ENCODE measurements around the gene MVB12B. TPM values are rescaled to one million over a fixed set of nuclear protein-coding genes. Genes with fewer than 3 reads are reported as not detected.

MVB12B gene
- total and polyA plus RNA-seq, 8 donors: 2.6 to 6.7 (median 4.0) TPM

DNA sequence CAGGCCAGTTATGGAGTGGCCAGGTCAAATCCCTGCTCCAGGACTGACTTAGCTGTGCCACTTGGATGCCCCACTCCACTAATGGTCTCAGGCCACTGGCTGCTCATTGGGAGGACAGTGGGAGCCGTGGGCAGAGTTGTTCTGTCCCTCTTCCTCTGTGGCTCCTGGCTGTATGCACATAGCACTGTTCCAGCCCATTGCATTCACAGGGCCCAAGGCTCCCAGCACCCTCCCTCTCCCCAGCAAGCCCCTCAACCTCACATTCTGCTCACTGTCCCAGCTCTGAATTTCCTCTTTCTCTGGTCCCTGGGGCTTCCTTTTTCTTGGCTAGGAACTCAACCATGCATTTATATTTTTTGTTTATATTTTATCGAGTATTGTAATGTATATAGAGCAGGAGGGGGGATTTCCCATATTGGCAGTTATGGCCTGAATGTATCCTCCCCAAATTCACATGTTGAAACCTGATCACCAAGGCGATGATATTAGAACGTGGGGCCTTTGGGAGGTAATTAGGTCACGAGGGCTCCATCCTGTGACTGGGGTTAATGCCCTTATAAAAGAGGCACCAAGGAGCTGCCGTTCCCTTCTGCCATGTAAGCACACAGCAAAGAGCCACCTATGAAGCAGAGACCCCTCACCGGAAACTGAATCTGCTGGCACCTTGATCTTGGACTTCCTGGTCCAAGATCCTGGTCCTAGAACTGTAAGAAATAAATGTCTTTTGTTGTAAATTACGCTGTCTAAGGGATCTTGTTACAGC, 17.0 kb upstream of the MVB12B start:
- DNase-seq: no peak
- Histone ChIP-seq H3K36me3 (no peaks in the 10 kb centered on the region), H3K4me1 (no peaks in the 10 kb centered on the region), H3K27ac (no peak overlapping the region), H3K9me3 (no peaks in the 10 kb centered on the region), H3K4me3 (no peak overlapping the region), H3K27me3 (no peaks in the 10 kb centered on the region)
- WGBS, 2 donors: 63 to 70% methylated on average over 8 of the region's 8 CpGs
- intact Hi-C loops (cut with DNase I): loop anchor here in 1 of 3 donors (10.0 kb wide), 1 partner anchor 175 kb away; no protein-coding TSS in a partner anchor
- no peak for ATAC-seq
- no peak for TF ChIP-seq CTCF (IDR thresholded peaks at IDR 0.05)
- no peak for FAIRE-seq

DNA sequence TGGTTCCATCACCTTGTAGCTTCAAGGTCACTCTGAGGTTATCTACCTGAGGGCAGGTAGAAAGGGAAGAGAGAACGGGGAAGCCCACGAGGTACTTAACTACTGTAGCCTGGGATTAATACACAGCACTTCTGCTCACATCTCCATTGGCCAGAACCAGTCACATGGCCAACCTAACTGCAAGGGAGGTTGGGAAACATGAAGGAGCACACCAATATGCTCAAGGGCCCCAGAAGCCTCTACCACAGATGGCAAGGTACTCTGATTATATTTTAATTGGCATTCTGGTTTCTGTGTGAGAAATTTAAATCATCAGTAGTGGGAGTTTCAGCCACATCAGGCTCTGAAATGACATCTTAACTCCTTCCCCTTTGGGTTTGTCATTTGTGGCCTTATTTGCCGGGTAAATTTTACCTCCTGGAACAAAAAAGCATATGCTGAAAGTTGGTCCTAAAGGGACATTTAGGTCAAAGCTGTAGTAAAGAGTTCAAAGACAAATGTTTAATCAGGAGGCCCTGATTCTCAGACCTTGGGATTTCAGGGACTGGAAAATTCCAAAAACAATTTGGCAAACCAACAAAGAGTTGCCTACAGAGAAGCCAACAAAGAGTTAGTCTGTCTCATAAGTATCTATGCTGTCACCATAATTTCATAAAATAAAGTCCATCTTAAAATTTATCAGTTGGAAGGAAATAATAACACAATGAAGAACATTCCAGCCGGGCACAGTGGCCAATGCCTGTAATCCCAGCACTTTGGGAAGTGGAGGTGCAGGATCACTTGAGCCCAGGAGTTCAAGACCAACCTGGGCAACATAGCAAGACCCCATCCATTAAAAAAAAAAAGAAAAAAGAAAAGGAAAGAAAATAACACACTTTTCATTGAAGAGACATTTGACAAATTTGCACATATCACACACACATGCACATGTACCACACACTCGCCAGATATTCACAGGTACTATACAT, 13.8 kb upstream of the MVB12B start:
- FAIRE-seq: no peak
- intact Hi-C loops (cut with DNase I): no loop called here
- H3K4me1 ChIP-seq: no peaks in the 10 kb centered on the region
- no peaks in the 10 kb centered on the region for H3K36me3 ChIP-seq
- no peaks in the 10 kb centered on the region for H3K9me3 ChIP-seq
- H3K4me3 ChIP-seq: no peak overlapping the region
- no peak for ATAC-seq
- no peak for DNase-seq
- no peaks in the 10 kb centered on the region for H3K27me3 ChIP-seq
- TF ChIP-seq CTCF (IDR thresholded peaks at IDR 0.05): no peak
- H3K27ac ChIP-seq: no peak overlapping the region
- WGBS, 2 donors: 82 to 87% methylated on average over 5 of the region's 5 CpGs

- intact Hi-C loops (cut with DNase I): no loop called here
- no peaks in the 10 kb centered on the region for H3K4me1 ChIP-seq
- no peak for TF ChIP-seq CTCF (IDR thresholded peaks at IDR 0.05)
Observed at GRCh38 chr9:126316085-126316655, 10.5 kb upstream of the MVB12B start.

DNA sequence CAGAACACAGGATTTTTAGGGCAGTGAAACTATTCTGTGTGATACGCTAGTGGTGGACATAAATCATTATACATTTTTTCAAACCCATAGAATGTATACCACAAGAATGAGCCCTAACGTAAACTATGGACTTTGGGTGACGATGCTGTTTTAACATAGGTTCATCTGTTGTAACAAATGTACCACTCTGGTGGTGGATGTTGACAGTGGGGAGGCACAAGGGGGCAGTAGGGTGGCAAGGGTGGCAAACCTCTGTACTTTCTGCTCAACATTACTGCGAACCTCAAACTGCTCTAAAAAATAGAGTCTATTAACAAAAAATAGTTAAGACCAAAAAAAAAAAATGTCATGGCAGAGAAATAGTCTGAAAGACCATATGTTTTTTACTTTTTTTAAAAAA, 9.1 kb upstream of the MVB12B start:
- peak in 1 of 4 donors; percentile 46 for ATAC-seq
- intact Hi-C loops (cut with DNase I): no loop called here
- 88 to 92% methylated on average over 4 of the region's 4 CpGs for WGBS, 2 donors

More at GRCh38 chr9:126316085-126316655, 10.5 kb upstream of the MVB12B start:
- FAIRE-seq: no peak
- 87 to 89% methylated on average over 3 of the region's 3 CpGs for WGBS, 2 donors
- no peak for DNase-seq
- H3K27me3 ChIP-seq: no peaks in the 10 kb centered on the region
- no peak overlapping the region for H3K4me3 ChIP-seq
- H3K36me3 ChIP-seq: no peaks in the 10 kb centered on the region
- no peak for ATAC-seq
- no peaks in the 10 kb centered on the region for H3K9me3 ChIP-seq
- no peak overlapping the region for H3K27ac ChIP-seq

More for the DNA sequence above, 9.1 kb upstream of the MVB12B start:
- no peak for DNase-seq
- no peak overlapping the region for H3K4me3 ChIP-seq
- no peaks in the 10 kb centered on the region for H3K9me3 ChIP-seq
- no peaks in the 10 kb centered on the region for H3K36me3 ChIP-seq
- no peak overlapping the region for H3K27ac ChIP-seq
- TF ChIP-seq CTCF (IDR thresholded peaks at IDR 0.05): no peak
- no peaks in the 10 kb centered on the region for H3K4me1 ChIP-seq
- FAIRE-seq: no peak
- no peaks in the 10 kb centered on the region for H3K27me3 ChIP-seq
